ENCODE results near the gene GAS5.

GAS5 gene

DNA sequence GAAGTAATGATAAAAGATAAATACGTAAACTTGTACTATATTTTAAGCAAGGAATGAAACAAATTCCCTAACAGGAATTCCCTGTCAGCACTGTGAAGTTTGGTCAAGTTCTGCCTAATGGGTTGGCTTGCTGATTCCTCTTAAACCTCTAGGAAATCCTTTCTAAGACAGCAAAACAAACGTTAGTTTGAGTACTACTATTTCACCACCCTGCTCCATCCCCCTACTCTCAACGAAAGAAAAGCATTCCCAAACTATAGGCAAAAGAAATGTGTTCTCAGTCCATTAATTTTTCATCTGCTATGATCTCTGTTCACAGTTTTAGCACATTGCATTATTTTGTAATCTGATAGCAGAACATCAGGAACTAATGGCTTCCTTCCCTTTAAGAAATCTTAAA is 33.2 kb upstream of the GAS5 start:
- no peak overlapping the region for H3K4me3 ChIP-seq (ENCODE audit: low read length)
- no peak for DNase-seq (ENCODE audit: low read depth)
- no peak for TF ChIP-seq CTCF (conservative IDR thresholded peaks at IDR 0.05; ENCODE audit: low read depth, low read length)

GRCh38 chr1:173900427-173900826 is 32.6 kb upstream of the GAS5 start:
- no peak overlapping the region for H3K4me3 ChIP-seq (ENCODE audit: low read length)
- DNase-seq (ENCODE audit: low read depth): no peak
- no peak for TF ChIP-seq CTCF (conservative IDR thresholded peaks at IDR 0.05; ENCODE audit: low read depth, low read length)

GRCh38 chr1:173894189-173894588 is 26.4 kb upstream of the GAS5 start:
- no peak overlapping the region for H3K4me3 ChIP-seq (ENCODE audit: low read length)
- no peak for DNase-seq (ENCODE audit: low read depth)
- TF ChIP-seq CTCF (conservative IDR thresholded peaks at IDR 0.05; ENCODE audit: low read depth, low read length): no peak

GRCh38 chr1:173893611-173894010 is 25.8 kb upstream of the GAS5 start:
- DNase-seq (ENCODE audit: low read depth): no peak
- TF ChIP-seq CTCF (conservative IDR thresholded peaks at IDR 0.05; ENCODE audit: low read depth, low read length): no peak
- no peak overlapping the region for H3K4me3 ChIP-seq (ENCODE audit: low read length)

GRCh38 chr1:173889885-173890284 is 22.1 kb upstream of the GAS5 start:
- no peak for DNase-seq (ENCODE audit: low read depth)
- no peak overlapping the region for H3K4me3 ChIP-seq (ENCODE audit: low read length)
- no peak for TF ChIP-seq CTCF (conservative IDR thresholded peaks at IDR 0.05; ENCODE audit: low read depth, low read length)

GRCh38 chr1:173888749-173889148 is 21.0 kb upstream of the GAS5 start:
- TF ChIP-seq CTCF (conservative IDR thresholded peaks at IDR 0.05; ENCODE audit: low read depth, low read length): no peak
- H3K4me3 ChIP-seq (ENCODE audit: low read length): no peak overlapping the region
- DNase-seq (ENCODE audit: low read depth): no peak

DNA sequence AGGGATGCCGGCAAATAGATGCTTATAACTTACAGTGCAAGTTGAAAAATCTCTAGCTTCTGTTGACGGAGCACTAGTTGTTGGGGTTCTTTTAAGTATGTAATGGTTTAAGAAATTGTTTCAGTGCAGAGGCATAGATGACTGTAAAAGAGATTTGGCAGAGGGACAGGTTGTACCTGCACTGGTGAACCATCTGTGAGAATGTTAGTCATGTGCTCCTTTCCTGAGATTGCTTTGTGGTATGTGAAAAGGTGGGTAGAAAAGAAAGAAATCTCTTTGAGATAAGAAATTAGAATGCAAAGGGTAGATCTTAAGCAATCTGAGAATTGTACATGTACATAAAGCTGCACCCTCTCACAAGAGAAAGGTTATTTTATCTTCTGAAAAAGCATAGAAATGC is 19.8 kb upstream of the GAS5 start:
- no peak overlapping the region for H3K4me3 ChIP-seq (ENCODE audit: low read length)
- no peak for DNase-seq (ENCODE audit: low read depth)
- TF ChIP-seq CTCF (conservative IDR thresholded peaks at IDR 0.05; ENCODE audit: low read depth, low read length): no peak

Measured in retinal pigment epithelial cell (primary cell).